HG02938 (cell line): Measurements from ENCODE around the gene SLC17A9.

Experiments used
- ATAC-seq: cut with Tn5 transposase; IDR thresholded peaks from one replicate; pipeline ENCODE4 v1.9.1; 2021; ENCODE audit warnings: mild to moderate bottlenecking, moderate library complexity; ENCODE audit not compliant: unreplicated experiment

Gene SLC17A9

DNA sequence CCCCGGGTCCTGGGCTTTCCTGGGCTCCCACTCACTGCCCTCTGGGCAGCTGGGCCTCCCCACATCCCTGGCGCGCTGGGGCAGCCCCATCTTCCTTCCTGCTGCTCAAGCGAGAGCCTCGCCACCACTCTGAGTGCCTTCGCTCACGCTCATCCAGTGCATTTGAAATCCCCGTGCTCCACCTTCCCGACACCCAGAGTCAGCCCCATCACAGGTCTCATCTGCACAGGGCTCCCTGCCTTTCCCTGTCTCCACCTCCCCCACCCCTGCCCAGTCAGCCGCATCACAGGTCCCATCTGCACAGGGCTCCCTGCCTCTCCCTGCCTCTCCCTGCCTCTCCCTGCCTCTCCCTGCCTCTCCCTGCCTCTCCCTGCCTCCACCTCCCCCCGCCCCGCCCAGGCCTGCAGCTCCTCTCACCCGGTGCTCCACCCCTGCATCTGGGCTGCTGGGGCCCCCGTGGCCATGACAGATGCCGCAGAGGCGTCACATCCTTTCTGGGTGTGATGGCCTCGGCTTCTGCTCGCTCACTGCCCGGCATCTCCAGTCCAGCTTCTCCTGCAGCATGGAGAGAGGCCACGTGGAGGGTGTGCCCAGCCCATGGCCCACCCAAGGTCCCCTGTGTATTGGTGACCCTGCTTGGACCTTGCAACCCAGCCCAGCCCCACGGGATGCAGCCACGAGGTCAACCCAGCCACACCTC lies 63.3 kb downstream of the SLC17A9 start:
- ATAC-seq: no peak

DNA sequence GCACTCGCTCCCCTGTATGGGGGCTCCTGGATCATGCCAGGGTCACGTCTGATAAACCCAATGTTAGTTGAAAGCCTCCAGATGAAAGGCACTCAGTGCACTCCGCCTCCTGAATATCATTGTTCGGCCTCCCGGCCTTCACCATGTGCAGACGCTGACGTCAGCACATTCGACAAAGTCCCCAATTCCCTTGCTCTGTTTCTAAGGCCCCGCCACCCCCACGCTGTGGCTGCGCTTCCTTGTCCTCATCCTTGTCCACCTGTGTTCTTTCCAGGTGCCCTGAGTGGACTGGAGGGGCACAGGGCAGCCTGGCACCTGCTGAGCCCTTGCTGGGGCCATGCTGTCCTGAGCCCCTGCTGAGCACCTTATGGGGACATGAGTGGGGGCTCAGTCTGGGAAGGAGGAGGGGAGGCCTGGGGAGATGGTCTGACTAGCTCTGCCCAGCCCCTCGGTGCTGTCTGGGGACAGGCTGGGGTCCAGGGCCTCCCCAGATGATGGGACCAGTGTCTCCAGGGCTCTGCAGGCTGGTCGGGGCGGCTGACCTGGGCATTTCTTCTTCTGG lies 64.1 kb downstream of the SLC17A9 start:
- ATAC-seq: no peak

DNA sequence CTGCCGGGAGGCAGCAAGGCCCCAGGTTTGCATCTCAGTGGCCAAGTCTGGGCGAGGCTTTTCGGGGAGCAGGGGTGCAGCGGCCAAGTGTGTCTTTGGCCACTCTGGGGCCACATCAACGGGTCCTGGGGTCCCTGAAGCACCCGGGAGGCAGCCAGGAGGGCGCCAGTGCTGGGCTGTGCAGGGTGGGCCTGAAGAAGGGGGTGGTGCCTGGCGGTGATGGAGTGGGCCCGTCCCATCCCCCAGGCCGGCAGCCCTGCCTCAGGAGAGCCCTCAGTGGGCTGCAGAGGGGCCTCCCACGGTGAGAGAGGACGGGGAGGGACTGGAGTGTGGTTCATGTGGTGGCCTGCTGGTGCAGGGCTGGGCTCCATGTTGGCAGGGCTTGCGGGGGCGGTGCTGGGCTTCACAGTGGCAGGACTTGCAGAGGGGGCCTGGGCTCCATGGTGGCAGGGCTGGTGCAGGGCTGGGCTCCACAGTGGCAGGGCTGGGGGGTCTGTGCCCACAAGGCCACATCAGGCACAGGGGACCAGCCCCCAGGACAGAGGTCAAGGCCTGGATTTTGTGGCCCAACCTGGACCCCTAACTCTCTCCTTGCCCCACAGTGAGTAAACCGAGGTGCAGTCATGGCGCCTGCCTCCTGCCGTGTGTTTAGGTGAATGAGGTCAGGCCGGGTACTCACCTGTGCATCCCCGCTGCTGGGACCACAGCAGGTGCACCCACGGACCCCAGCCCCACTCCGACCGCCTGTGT lies 64.7 kb downstream of the SLC17A9 start:
- no peak for ATAC-seq

DNA sequence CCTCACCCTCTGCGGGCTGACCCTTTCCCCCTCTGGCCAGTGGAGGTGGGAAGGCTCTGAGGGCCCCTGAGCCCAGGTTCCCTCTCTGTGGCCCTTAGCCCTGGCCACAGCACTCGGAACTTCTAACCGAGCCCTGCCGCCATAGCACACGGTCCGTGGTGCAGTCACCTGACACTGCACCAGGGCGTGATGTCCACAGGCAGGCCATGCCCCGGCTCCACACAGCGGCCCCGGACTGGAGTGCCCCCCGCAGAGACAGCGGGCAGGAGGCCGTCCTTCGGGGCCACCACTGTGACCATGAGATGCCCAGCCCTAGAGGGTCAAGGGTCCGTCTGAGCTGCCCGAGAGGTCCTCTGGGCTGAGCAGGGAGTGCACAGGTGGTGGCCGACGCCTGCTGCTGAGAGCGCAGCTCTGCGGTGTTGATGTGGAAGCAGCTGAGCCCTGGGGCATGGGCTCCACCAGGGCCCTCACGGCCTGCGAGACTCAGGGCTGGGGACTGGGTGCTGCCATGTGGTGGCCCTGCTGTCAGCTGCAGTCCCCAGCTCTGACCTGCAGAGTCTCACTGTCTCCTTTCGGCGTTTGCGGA lies 65.4 kb downstream of the SLC17A9 start:
- no peak for ATAC-seq
